22Rv1 (cell line): ENCODE data around the gene KIAA1217.

Source experiments
- H3K27ac ChIP-seq: fragments of 450-650 bp; 2 replicates; pipeline ENCODE4 v1.5.1; 2017
- CTCF ChIP-seq: fragments of 450-650 bp; IDR thresholded peaks from 2 replicates; pipeline ENCODE4 v1.5.1; 2017; ENCODE audit warnings: mild to moderate bottlenecking
- ZFX ChIP-seq: fragments of 450-650 bp; IDR thresholded peaks from 2 replicates; pipeline ENCODE4 v1.6.1; 2017; ENCODE audit warnings: antibody characterized with exemption, borderline replicate concordance

KIAA1217 gene

GRCh38 chr10:24425151-24425550 is 216.2 kb downstream of the KIAA1217 start:
- TF ChIP-seq ZFX (no peak), CTCF (no peak)
- no peak overlapping the region for H3K27ac ChIP-seq

- TF ChIP-seq CTCF = no peak
- TF ChIP-seq ZFX = no peak
- no peak overlapping the region for H3K27ac ChIP-seq
Measured at GRCh38 chr10:24427678-24428409, 218.9 kb downstream of the KIAA1217 start.

- no peak overlapping the region for H3K27ac ChIP-seq
Measured at GRCh38 chr10:24428410-24428782, 219.5 kb downstream of the KIAA1217 start.

GRCh38 chr10:24430591-24430990 is 221.7 kb downstream of the KIAA1217 start:
- no peak overlapping the region for H3K27ac ChIP-seq
- TF ChIP-seq ZFX = no peak
- no peak for TF ChIP-seq CTCF

More at GRCh38 chr10:24428410-24428782, 219.5 kb downstream of the KIAA1217 start:
- TF ChIP-seq CTCF (no peak), ZFX (no peak)

GRCh38 chr10:24432478-24433416 is 223.8 kb downstream of the KIAA1217 start:
- no peak for TF ChIP-seq CTCF
- TF ChIP-seq ZFX = no peak
- no peak overlapping the region for H3K27ac ChIP-seq

- no peak overlapping the region for H3K27ac ChIP-seq
- no peak for TF ChIP-seq CTCF
- TF ChIP-seq ZFX = no peak
Measured at GRCh38 chr10:24433705-24434104, 224.8 kb downstream of the KIAA1217 start.

- no peak overlapping the region for H3K27ac ChIP-seq
- no peak for TF ChIP-seq ZFX
- no peak for TF ChIP-seq CTCF
Measured at GRCh38 chr10:24434961-24435360, 226.0 kb downstream of the KIAA1217 start.
